ENCODE results near the gene PTPRH.
A peak's percentile ranks its signal among the peaks of the same experiment; 100 is the strongest.
"Not testable (repeated sequence)": the region's sequence is repeated elsewhere in the genome, so short reads cannot be mapped to it uniquely, and the experiment has no call there.

PTPRH gene

DNA sequence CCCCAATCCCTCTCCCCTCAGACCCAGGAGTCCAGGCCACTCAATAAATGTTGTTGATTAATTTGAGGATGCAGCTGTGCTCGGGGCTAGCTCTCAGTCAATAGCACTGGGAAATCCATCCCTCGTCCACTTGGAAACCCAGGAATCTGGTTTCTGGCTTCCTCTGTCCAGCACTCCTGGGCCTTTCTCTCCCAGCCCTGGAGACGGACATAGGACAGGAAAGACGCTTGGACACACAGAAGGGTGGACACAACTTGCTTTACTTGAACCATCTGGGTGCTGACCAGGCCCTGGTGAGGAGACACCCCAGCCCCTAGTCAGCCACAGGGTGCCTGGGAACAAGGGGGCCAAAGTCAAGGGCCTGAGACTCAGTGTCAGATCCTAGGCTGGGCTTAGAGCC, 50.9 kb downstream of the PTPRH start:
- DNase-seq = no peak

GRCh38 chr19:55157064-55157908, 52.0 kb downstream of the PTPRH start, which contains the start of gene TNNI3:
TNNI3 (minus strand) TSS chr19:55157732; CDS start chr19:55157589, 143 bp downstream.
- no peak for DNase-seq

DNA sequence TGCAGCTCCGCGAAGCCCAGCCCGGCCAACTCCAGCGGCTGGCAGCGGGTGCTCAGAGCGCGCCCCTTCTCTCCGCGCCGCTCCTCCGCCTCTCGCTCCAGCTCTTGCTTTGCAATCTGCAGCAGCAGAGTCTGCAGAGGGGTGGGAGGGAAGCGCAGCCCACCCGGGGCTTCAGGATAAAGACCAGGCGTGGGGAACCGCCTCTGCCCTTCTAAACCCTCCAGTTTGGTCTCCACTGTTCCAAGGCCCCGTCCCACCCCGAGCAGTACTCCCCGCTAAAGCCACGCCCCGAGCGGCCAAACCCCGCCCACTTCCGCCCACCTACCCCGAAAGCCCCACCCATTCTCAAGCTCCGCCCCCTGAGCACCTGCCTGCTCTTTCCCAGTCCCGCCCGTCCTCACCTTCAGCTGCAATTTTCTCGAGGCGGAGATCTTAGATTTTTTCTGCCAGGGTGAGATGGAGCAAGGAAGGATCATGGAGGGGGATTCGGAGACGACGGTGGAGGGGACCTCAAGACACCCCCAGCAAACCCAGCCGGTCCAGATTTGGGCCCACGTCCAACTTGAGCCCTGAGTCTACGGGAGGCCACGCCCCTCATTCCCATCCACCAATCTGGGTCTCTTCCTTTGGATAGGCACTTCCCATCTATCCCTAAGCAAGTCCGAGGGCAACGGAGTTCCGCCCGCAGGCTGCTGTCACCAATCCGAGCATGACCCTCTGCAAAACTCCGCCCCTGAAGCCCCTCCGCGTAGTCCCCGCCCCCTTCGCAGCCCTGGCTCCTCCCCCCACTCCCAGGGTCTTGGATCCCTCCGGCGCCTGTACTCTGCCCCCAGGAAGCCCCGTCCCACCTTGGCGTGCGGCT, 52.9 kb downstream of the PTPRH start:
- peak; percentile 96 for DNase-seq

GRCh38 chr19:55155784-55156183, 53.5 kb downstream of the PTPRH start:
- DNase-seq = not testable (repeated sequence)

DNA sequence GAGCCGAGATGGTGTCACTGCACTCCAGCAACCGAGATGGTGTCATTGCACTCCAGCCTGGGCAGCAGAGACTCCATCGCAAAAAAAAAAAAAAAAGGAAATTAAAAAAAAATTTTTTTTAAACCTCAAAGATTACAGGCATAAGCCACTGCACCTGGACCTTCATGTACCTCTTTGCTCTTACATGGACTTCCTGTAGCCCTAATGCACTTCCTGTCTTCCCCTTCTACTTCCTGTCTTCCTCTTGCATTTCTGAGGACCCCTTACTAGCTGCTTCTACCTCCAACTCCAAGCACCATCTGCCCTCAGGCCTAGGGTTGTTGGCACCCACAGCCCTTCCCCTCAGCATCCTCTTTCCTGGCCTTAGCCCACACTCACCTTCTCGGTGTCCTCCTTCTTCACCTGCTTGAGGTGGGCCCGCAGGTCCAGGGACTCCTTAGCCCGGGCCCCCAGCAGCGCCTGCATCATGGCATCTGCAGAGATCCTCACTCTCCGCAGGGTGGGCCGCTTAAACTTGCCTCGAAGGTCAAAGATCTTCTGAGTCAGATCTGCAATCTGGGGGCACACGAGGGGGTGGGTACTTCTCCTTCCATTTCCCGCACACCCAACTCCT, 55.5 kb downstream of the PTPRH start:
- DNase-seq = no peak

- DNase-seq = no peak
These were observed 57.3 kb downstream of the PTPRH start for GRCh38 chr19:55152017-55152416.

- no peak for DNase-seq
These were observed 60.0 kb downstream of the PTPRH start, which contains the start of gene TNNT1 for GRCh38 chr19:55149078-55150003. TNNT1 (minus strand) TSS chr19:55149206; CDS start chr19:55147157, 2,049 bp downstream.

- no peak for DNase-seq
These were observed 61.6 kb downstream of the PTPRH start for GRCh38 chr19:55147545-55148251.

GRCh38 chr19:55146705-55147273, 62.5 kb downstream of the PTPRH start:
- DNase-seq = peak; percentile 92

DNA sequence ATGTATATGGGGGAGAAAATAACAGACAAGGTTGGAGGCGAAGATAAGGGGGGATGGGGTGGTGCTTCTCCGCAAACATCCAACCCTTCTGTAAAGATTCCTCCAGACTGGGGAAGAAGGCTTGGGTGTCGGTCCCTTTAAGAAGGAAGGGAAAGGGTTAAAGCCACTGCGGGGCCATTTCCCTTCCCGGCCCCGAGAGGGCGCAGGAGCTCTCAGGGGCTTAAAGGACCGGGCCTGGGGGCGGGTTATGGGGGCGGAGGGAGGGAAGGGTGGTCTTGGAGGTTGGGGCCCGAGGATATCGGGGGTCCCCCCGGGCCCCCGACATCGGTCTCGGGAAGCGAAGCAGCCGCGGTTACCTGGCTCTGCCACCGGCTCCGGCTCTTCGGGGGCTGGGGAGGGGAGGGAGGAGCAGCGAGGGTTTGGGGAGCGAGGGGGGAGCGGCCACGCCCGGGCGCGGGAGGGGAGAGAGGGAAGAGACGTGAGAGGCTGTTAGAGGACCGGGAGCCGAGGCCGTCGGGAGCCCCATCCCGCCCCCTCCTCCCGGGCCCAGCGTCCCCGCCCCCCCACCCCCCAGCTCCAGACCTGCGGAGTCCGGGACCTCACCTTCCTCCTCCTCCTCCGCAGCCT, 63.1 kb downstream of the PTPRH start:
- DNase-seq = peak; percentile 84

- DNase-seq = no peak
These were observed 64.1 kb downstream of the PTPRH start for GRCh38 chr19:55145232-55145631.

- no peak for DNase-seq
These were observed 67.6 kb downstream of the PTPRH start for GRCh38 chr19:55141696-55142095.

DNA sequence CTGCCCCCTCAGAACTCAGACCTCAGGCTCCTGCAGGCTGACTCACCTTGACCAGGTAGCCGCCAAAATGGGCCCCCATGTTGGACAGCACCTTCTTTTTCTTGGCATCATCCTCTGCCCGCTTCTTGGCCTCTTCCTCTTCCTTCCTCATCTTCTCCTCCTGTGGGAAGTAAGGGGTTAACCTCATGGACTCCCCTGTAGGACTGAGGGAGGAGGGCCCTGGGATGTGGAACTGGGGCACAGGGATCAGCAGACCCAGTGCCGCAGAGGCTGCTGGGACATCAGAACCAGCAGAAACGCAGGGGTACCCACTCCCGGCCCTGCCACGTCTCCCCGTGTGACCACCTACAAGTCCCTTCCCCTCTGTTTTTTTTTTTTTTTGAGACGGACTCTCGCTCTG, 71.4 kb downstream of the PTPRH start:
- no peak for DNase-seq

DNA sequence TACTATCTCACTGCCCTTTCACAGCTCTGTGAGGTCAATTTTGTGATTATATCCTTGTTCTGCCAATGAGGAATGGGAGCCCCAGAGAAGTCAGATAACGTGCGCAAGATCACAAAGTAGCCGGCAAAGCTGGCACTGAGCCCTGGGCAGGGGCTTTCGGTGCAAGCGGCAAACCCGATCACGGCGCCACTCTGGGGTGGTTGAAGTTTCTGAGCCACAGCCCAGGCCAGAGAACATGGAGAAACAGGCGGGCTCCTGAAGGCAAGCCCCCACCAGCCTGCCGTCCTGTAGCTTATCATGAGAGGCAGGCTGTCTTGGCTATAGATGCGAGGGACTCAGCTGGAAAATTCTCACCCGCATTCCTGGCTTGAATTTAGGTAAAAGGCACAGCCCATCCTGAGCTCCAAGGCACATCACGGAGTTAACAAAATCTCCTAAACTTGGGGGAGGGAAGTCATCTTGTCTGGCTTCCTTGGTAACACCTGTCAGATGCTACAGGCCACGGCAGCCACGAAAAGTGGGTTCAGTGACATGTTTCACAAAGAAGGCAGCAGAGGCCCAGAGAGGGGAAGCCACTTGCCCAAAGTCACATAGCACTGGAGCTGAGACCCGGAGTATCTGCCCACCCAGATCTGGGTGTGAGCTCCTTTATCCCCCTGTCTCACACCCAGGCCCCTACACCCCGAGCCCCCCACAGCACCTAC, 72.8 kb downstream of the PTPRH start:
- no peak for DNase-seq

DNA sequence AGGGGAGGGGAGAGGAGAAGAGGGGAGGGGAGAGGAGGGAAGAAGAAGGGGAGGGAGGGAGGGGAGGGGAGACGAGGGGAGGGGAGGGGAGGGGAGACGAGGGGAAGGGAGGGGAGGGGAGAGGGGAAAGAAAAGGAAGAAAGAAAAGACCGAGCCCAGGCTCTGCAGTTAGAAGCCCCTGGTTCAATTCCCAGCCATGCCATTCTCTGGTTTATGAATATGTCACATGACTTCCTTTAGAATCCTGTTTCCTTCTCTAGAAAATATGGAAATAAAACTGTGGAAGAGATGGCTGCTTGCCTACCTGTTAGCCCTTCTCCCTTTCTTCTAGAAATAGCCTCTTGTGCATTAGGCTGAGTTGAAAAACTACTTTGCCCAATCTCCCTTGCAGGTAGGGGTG, 74.6 kb downstream of the PTPRH start:
- DNase-seq = no peak

DNA sequence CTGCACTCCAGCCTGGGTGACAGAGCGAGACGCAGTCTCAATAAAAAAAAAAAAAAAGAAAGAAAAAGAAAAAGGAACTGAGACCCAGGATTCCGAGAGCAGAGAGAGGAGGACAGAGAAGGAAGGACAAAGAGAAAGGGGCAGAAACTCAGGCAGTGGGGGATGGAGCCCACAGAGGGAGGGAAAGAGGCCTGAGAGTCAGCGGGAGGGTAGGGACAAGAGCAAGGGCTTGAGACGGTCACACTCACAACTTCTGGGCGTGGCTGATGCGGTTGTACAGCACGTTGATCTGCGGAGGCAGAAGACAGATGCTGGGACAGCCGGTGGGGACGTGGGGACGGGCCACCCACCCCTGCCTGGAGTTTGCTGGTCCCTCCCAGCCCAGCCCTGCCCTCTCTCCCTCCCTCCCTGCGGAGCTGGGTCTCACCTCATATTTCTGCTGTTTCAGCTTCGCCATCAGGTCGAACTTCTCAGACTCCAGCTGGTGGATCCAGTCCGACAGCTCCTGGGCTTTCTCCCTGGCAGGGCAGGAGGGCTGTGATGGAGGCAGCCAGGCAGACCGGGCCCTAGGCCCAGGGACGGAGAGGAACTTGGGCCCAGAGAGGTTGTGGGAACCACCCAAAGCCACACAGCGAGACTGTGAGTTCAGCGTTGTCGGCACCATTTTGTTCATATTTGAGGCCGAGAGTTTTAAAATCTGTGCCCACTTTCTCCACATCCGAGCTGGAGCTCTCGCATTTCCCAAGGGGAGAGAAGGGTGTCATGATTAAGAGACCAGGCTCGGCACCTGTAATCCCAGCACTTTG, 75.5 kb downstream of the PTPRH start:
- no peak for DNase-seq

GRCh38 chr19:55132453-55133129, 76.7 kb downstream of the PTPRH start:
- DNase-seq = no peak

DNA sequence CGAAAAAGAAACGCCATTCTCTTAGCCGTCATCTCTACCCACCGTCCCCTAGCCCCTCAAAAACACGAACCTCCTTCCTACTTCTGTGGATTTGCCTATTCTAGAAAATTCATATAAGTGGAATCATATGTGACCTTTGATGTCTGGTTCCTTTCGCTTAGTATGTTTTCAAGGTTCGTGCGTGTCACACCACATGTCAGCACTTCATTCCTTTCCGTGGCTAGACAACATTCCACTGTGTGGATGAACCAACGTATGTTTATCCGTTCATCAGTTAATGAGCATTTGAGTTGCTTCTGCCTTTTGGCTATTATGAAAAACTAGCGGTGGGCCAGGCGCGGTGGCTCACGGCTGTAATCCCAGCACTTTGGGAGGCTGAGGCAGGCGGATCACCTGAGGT, 77.9 kb downstream of the PTPRH start:
- no peak for DNase-seq

Data from NCI-H1436 (cell line).